K562 (cell line): ENCODE measurements around the gene MLLT1. TPM values are rescaled to one million over a fixed set of nuclear protein-coding genes. Genes with fewer than 3 reads are reported as not detected.

ENCODE experiments used
- ARID1B ChIP-seq: fragments of 450-650 bp; IDR thresholded peaks from 2 replicates; pipeline ENCODE4 v1.6.1; 2016; ENCODE audit warnings: antibody characterized with exemption, mild to moderate bottlenecking, inconsistent platforms
- CAMTA2 ChIP-seq: fragments of 250-450 bp; sonication (Bioruptor Pico); conservative IDR thresholded peaks from 2 replicates; pipeline ENCODE4 v1.5.1; 2022
- CXXC5 ChIP-seq: fragments of 250-450 bp; sonication (Bioruptor Pico); IDR thresholded peaks from 2 replicates; pipeline ENCODE4 v1.8.0; 2022; ENCODE audit warnings: inconsistent platforms, mild to moderate bottlenecking, moderate library complexity
- GTF2B ChIP-seq: IDR thresholded peaks from 2 replicates; pipeline ENCODE4 v1.6.1; 2011; ENCODE audit not compliant: insufficient read length; ENCODE audit errors: extremely low read depth
- NCOR1 ChIP-seq: fragments of 450-650 bp; IDR thresholded peaks from 2 replicates; pipeline ENCODE4 v1.6.1; 2016; ENCODE audit warnings: mild to moderate bottlenecking, moderate library complexity
- SMARCC2 ChIP-seq: fragments of 450-650 bp; IDR thresholded peaks from 2 replicates; pipeline ENCODE4 v1.6.1; 2017; ENCODE audit warnings: antibody characterized with exemption, moderate library complexity, mild to moderate bottlenecking, low read depth
- TSC22D4 ChIP-seq: fragments of 450-650 bp; IDR thresholded peaks from 2 replicates; pipeline ENCODE4 v1.6.1; 2016; ENCODE audit warnings: missing genetic modification characterization, missing biosample characterization, control low read depth
- ZNF449 ChIP-seq: fragments of 250-450 bp; sonication (Bioruptor Pico); IDR thresholded peaks from 2 replicates; pipeline ENCODE4 v1.8.0; 2022; ENCODE audit warnings: moderate library complexity, mild to moderate bottlenecking, inconsistent platforms
- ZNF79 ChIP-seq: fragments of 250-450 bp; sonication (Bioruptor Pico); IDR thresholded peaks from 2 replicates; pipeline ENCODE4 v1.4.0; 2020; ENCODE audit warnings: low read depth, mild to moderate bottlenecking, moderate library complexity
- polyA plus RNA-seq, 8 experiments: library from polyadenylated mRNA; depleted of rRNA in 4 of 8; stranded (reverse) in 5 of 8; unstranded in 3 of 8; fragments of >200 nt; fragmentation: Nextera tagmentation in 2 of 8; fragmentation: Illumina TruSeq in 1 of 8; extraction: Ambion mirVana in 2 of 8; extraction: Trizol in 1 of 8; gene quantifications; 2 replicates each; pipeline versions ENCODE4 v1.2.1 to v1.2.3, GENCODE V29; 2011 to 2014; ENCODE audit warnings: inconsistent platforms in 1 of 8, missing spikeins in 1 of 8
- total RNA-seq, 7 experiments: library from RNA; depleted of rRNA in 6 of 7; stranded (reverse); fragments of >200 nt in 6 of 7; fragmentation: Illumina TruSeq in 2 of 7; extraction: Trizol in 2 of 7; gene quantifications; 2 replicates each; pipeline versions ENCODE4 v1.2.1 to v1.2.3, GENCODE V29; 2011 to 2021; ENCODE audit warnings: low replicate concordance in 1 of 7
- TF ChIP-seq, protein P1 (sequence below), 2 experiments: IDR thresholded peaks in 1 of 2; conservative IDR thresholded peaks in 1 of 2; 2 replicates each; pipeline ENCODE4 v1.6.1; 2016; ENCODE audit warnings: low read depth in 2 of 2, mild to moderate bottlenecking in 1 of 2, missing compliant biosample characterization in 1 of 2, missing genetic modification characterization in 1 of 2, moderate library complexity in 1 of 2
- TF ChIP-seq, protein P2 (sequence below), 3 experiments: fragments of 200-800 bp in 1 of 3; fragments of 250-450 bp in 1 of 3; fragments of 450-650 bp in 1 of 3; sonication (Bioruptor Pico) in 1 of 3; sonication (Bioruptor generic) in 1 of 3; formaldehyde crosslinking in 1 of 3; IDR thresholded peaks; 2 replicates each; pipeline versions ENCODE4 v1.6.1 to v1.8.0; 2016 to 2022; ENCODE audit warnings: mild to moderate bottlenecking in 2 of 3, missing genetic modification characterization in 2 of 3, missing compliant biosample characterization in 1 of 3, moderate library complexity in 1 of 3
- TF ChIP-seq, protein P3 (sequence below): sonication (generic); formaldehyde crosslinking; IDR thresholded peaks from 2 replicates; pipeline ENCODE4 v1.8.1; 2023; ENCODE audit warnings: missing genetic modification reagents, mild to moderate bottlenecking, borderline replicate concordance

MLLT1 gene
- total and polyA plus RNA-seq, 9 of the 15 experiments (the other 6 are each of a cell fraction or from before 2014, with no cell fraction given) = 0.23 to 63.5 (median 15.4) TPM

- TF ChIP-seq, protein P1, sequence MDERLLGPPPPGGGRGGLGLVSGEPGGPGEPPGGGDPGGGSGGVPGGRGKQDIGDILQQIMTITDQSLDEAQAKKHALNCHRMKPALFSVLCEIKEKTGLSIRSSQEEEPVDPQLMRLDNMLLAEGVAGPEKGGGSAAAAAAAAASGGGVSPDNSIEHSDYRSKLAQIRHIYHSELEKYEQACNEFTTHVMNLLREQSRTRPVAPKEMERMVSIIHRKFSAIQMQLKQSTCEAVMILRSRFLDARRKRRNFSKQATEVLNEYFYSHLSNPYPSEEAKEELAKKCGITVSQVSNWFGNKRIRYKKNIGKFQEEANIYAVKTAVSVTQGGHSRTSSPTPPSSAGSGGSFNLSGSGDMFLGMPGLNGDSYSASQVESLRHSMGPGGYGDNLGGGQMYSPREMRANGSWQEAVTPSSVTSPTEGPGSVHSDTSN (CRISPR knock-in tag; IDR thresholded peaks at IDR 0.05; ENCODE audit: low read depth) = peak; percentile 95
- TF ChIP-seq, protein P1 (tag; conservative IDR thresholded peaks at IDR 0.05; ENCODE audit: low read depth) = peak; percentile 59
- no peak for TF ChIP-seq GTF2B
- no peak for TF ChIP-seq NCOR1
- TF ChIP-seq TSC22D4 (tag) = no peak
- TF ChIP-seq, protein P2, sequence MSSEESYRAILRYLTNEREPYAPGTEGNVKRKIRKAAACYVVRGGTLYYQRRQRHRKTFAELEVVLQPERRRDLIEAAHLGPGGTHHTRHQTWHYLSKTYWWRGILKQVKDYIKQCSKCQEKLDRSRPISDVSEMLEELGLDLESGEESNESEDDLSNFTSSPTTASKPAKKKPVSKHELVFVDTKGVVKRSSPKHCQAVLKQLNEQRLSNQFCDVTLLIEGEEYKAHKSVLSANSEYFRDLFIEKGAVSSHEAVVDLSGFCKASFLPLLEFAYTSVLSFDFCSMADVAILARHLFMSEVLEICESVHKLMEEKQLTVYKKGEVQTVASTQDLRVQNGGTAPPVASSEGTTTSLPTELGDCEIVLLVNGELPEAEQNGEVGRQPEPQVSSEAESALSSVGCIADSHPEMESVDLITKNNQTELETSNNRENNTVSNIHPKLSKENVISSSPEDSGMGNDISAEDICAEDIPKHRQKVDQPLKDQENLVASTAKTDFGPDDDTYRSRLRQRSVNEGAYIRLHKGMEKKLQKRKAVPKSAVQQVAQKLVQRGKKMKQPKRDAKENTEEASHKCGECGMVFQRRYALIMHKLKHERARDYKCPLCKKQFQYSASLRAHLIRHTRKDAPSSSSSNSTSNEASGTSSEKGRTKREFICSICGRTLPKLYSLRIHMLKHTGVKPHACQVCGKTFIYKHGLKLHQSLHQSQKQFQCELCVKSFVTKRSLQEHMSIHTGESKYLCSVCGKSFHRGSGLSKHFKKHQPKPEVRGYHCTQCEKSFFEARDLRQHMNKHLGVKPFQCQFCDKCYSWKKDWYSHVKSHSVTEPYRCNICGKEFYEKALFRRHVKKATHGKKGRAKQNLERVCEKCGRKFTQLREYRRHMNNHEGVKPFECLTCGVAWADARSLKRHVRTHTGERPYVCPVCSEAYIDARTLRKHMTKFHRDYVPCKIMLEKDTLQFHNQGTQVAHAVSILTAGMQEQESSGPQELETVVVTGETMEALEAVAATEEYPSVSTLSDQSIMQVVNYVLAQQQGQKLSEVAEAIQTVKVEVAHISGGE (CRISPR knock-in tag; IDR thresholded peaks at IDR 0.05) = peak in 2 of 3 experiments; percentile 80 to 94; a peak in 4 of 6 replicates
- no peak for TF ChIP-seq ZNF79 (CRISPR knock-in tag)
- TF ChIP-seq SMARCC2 = no peak
- no peak for TF ChIP-seq ZNF449 (CRISPR knock-in tag)
- TF ChIP-seq, protein P3, sequence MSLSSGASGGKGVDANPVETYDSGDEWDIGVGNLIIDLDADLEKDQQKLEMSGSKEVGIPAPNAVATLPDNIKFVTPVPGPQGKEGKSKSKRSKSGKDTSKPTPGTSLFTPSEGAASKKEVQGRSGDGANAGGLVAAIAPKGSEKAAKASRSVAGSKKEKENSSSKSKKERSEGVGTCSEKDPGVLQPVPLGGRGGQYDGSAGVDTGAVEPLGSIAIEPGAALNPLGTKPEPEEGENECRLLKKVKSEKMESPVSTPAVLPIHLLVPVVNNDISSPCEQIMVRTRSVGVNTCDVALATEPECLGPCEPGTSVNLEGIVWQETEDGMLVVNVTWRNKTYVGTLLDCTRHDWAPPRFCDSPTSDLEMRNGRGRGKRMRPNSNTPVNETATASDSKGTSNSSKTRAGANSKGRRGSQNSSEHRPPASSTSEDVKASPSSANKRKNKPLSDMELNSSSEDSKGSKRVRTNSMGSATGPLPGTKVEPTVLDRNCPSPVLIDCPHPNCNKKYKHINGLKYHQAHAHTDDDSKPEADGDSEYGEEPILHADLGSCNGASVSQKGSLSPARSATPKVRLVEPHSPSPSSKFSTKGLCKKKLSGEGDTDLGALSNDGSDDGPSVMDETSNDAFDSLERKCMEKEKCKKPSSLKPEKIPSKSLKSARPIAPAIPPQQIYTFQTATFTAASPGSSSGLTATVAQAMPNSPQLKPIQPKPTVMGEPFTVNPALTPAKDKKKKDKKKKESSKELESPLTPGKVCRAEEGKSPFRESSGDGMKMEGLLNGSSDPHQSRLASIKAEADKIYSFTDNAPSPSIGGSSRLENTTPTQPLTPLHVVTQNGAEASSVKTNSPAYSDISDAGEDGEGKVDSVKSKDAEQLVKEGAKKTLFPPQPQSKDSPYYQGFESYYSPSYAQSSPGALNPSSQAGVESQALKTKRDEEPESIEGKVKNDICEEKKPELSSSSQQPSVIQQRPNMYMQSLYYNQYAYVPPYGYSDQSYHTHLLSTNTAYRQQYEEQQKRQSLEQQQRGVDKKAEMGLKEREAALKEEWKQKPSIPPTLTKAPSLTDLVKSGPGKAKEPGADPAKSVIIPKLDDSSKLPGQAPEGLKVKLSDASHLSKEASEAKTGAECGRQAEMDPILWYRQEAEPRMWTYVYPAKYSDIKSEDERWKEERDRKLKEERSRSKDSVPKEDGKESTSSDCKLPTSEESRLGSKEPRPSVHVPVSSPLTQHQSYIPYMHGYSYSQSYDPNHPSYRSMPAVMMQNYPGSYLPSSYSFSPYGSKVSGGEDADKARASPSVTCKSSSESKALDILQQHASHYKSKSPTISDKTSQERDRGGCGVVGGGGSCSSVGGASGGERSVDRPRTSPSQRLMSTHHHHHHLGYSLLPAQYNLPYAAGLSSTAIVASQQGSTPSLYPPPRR (CRISPR knock-in tag) = no peak
- TF ChIP-seq CAMTA2 (CRISPR knock-in tag) = no peak
- peak; percentile 100 for TF ChIP-seq CXXC5
- TF ChIP-seq ARID1B = peak; percentile 15; the same call in 1 of the 2 replicates
These were observed at the start of gene MLLT1 (continued) for GRCh38 chr19:6279931-6280591.
